Measurements from ENCODE around the gene RNU2-1.

Gene RNU2-1

DNA sequence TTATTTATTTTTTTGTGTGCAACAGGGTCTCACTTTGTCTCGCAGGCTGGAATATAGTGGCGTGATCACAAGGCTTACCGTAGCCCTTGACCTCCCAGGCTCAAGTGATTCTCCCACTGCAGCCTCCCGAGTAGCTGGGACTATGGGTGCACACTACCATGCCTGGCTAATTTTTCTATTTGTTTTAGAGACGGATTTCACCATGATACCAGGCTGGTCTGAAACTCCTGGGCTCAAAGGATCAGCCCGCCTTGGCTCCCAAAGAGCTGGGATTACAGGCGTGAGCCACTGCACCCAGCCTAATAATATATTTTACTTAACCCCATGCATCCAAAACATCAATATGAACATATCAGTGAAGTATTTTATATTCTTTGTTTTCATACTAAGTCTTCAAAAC is 7.4 kb downstream of the RNU2-1 start:
- no peaks in the 10 kb centered on the region for H3K36me3 ChIP-seq (ENCODE audit: insufficient read depth, low read depth, low read length)
- no peaks in the 10 kb centered on the region for H3K9me3 ChIP-seq (ENCODE audit: insufficient read depth, low read depth, low read length)
- H3K27me3 ChIP-seq (ENCODE audit: insufficient read depth, low read length): no peaks in the 10 kb centered on the region
- H3K4me1 ChIP-seq (ENCODE audit: insufficient read depth, low read length): no peaks in the 10 kb centered on the region
- no peak overlapping the region for H3K4me3 ChIP-seq (ENCODE audit: low read length)
- H3K9ac ChIP-seq (ENCODE audit: low read depth, low read length): no peak overlapping the region
- no peak overlapping the region for H3K27ac ChIP-seq (ENCODE audit: low read length)

GRCh38 chr17:43224146-43224705 is 9.6 kb downstream of the RNU2-1 start:
- Histone ChIP-seq H3K9me3 (ENCODE audit: insufficient read depth, low read depth, low read length) (no peaks in the 10 kb centered on the region), H3K27ac (ENCODE audit: low read length) (no peak overlapping the region), H3K9ac (ENCODE audit: low read depth, low read length) (no peak overlapping the region), H3K27me3 (ENCODE audit: insufficient read depth, low read length) (no peaks in the 10 kb centered on the region), H3K4me3 (ENCODE audit: low read length) (no peak overlapping the region), H3K36me3 (ENCODE audit: insufficient read depth, low read depth, low read length) (no peaks in the 10 kb centered on the region), H3K4me1 (ENCODE audit: insufficient read depth, low read length) (no peaks in the 10 kb centered on the region)

DNA sequence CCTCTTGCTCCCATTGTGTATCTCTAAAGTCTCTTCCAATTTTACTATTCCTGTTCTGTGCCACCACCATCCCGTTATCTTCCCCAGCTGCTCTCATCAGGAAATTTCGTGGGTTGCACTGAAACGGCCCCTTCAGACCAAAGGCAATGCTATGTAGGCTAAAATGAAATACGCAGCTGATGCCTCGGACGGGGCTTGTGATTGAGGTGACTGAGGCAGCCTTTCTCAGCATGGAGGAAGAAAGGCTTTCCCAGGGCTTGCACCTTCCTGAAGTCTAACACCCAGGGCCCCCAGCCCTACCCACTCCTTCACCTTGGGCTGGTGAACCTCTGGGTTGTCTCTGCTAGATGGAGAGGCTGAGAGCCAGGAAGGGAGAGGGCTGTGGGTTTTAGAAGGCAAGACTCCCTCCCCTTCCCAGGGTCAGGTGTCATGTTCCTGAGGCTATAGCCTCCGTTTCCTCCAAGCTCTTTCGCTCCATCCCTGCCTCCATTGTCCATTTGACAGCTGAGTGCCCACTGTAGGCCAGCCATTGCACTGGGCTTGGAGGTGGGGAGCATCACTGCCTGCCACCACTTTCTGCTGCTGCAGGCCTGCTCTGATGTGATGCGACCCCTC is 13.2 kb downstream of the RNU2-1 start:
- H3K4me1 ChIP-seq (ENCODE audit: insufficient read depth, low read length): no peaks in the 10 kb centered on the region
- no peak overlapping the region for H3K9ac ChIP-seq (ENCODE audit: low read depth, low read length)
- H3K27ac ChIP-seq (ENCODE audit: low read length): no peak overlapping the region
- no peak overlapping the region for H3K4me3 ChIP-seq (ENCODE audit: low read length)
- no peaks in the 10 kb centered on the region; the same call in 1 of the 2 replicates for H3K36me3 ChIP-seq (ENCODE audit: insufficient read depth, low read depth, low read length)
- H3K9me3 ChIP-seq (ENCODE audit: insufficient read depth, low read depth, low read length): no peaks in the 10 kb centered on the region
- H3K27me3 ChIP-seq (ENCODE audit: insufficient read depth, low read length): no peaks in the 10 kb centered on the region

GRCh38 chr17:43219746-43220380 is 13.9 kb downstream of the RNU2-1 start:
- no peak overlapping the region for H3K27ac ChIP-seq (ENCODE audit: low read length)
- no peak overlapping the region for H3K4me3 ChIP-seq (ENCODE audit: low read length)
- H3K9me3 ChIP-seq (ENCODE audit: insufficient read depth, low read depth, low read length): no peaks in the 10 kb centered on the region
- no peaks in the 10 kb centered on the region; the same call in 1 of the 2 replicates for H3K36me3 ChIP-seq (ENCODE audit: insufficient read depth, low read depth, low read length)
- H3K9ac ChIP-seq (ENCODE audit: low read depth, low read length): no peak overlapping the region
- H3K4me1 ChIP-seq (ENCODE audit: insufficient read depth, low read length): no peaks in the 10 kb centered on the region
- no peaks in the 10 kb centered on the region for H3K27me3 ChIP-seq (ENCODE audit: insufficient read depth, low read length)

DNA sequence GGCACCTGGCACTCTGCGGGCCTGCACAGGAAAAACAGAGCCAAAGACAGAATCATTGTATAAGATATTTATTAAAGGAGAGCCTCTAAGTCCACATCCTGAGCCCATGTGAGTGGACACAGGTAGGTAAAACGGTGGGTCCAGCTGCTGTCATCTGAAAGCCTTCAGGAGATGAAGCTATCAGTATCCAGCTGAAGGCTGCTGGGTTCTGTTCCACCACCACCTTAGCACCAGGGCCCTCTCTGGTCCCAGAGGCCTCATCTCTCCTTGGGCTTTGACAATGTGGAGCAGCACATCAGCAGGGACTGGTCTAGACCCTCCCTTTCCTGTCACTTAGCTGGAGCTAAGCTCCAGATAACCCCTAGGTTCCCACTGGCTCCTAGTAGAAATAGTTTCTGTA is 14.8 kb downstream of the RNU2-1 start:
- Histone ChIP-seq H3K36me3 (ENCODE audit: insufficient read depth, low read depth, low read length) (no peaks in the 10 kb centered on the region; the same call in 1 of the 2 replicates), H3K4me3 (ENCODE audit: low read length) (no peak overlapping the region), H3K9me3 (ENCODE audit: insufficient read depth, low read depth, low read length) (no peaks in the 10 kb centered on the region), H3K4me1 (ENCODE audit: insufficient read depth, low read length) (no peaks in the 10 kb centered on the region), H3K9ac (ENCODE audit: low read depth, low read length) (no peak overlapping the region), H3K27me3 (ENCODE audit: insufficient read depth, low read length) (no peaks in the 10 kb centered on the region), H3K27ac (ENCODE audit: low read length) (no peak overlapping the region)

DNA sequence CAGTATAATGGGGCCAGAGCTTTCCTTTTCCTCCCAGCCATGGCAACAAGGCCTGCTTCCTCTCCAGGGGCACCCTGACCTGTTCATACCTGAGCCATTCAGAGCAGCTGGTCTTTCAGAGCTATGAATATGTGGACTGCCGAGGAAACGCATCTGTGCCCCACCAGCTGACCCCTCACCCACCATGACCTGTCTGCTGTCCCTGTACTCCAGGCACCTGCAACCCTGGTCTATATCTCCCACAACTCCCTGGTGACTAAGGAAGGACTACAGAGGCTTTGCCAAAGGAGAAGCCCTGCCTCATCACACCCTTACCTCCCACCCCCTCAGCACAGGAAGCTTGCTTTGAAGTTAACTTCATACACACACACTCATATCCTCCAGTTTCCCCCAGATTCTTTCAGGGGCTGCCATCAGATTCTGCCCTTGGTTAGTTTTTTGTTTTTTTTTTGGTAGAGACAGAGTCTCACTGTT is 16.1 kb downstream of the RNU2-1 start:
- Histone ChIP-seq H3K9ac (ENCODE audit: low read depth, low read length) (no peak overlapping the region), H3K27me3 (ENCODE audit: insufficient read depth, low read length) (no peaks in the 10 kb centered on the region), H3K4me1 (ENCODE audit: insufficient read depth, low read length) (no peaks in the 10 kb centered on the region), H3K4me3 (ENCODE audit: low read length) (no peak overlapping the region), H3K36me3 (ENCODE audit: insufficient read depth, low read depth, low read length) (no peaks in the 10 kb centered on the region; the same call in 1 of the 2 replicates), H3K9me3 (ENCODE audit: insufficient read depth, low read depth, low read length) (no peaks in the 10 kb centered on the region), H3K27ac (ENCODE audit: low read length) (no peak overlapping the region)

DNA sequence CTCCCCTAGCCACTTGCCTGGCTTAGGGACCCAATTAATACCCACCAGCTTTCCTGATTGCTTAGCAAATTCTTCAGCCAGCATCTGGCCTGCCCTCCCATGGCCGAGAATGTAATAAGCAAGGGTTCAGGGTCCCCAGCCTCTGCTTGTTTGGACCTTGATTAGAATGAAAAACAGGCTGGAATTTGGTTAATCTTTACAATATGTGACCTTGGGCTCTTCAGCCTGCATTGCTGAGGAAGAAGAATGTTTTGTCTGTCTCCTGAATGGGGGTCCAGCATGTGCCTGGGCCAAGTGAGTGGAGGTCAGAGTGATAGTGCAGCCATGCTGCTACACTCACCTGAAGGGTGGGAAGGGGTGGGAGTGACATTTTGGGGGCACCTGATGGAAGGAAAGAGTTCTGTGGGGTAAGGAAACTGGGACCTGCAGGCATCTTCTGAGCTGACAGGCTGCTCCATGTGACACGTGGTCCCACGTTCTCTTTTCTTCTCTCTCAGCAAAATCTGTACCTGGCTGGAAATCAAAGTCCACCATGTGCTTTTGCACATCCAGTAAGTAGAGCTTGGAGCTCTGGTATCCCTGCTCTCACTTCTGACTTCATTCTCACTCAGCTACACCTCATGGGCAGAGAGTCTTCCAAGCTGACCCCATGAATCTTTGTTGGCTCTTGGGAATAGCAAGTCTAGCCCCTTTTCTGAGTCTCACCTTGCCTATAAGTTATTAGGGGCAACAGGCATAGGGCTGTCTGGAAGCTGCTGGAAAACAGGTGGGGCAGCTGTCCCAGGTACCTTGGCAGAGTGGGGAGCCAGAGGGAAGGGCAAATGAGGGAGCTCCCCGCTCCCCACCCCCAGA is 16.8 kb downstream of the RNU2-1 start:
- Histone ChIP-seq H3K4me1 (ENCODE audit: insufficient read depth, low read length) (no peaks in the 10 kb centered on the region), H3K9ac (ENCODE audit: low read depth, low read length) (no peak overlapping the region), H3K9me3 (ENCODE audit: insufficient read depth, low read depth, low read length) (no peaks in the 10 kb centered on the region), H3K36me3 (ENCODE audit: insufficient read depth, low read depth, low read length) (no peaks in the 10 kb centered on the region; the same call in 1 of the 2 replicates), H3K27me3 (ENCODE audit: insufficient read depth, low read length) (no peaks in the 10 kb centered on the region), H3K4me3 (ENCODE audit: low read length) (no peak overlapping the region), H3K27ac (ENCODE audit: low read length) (no peak overlapping the region)

DNA sequence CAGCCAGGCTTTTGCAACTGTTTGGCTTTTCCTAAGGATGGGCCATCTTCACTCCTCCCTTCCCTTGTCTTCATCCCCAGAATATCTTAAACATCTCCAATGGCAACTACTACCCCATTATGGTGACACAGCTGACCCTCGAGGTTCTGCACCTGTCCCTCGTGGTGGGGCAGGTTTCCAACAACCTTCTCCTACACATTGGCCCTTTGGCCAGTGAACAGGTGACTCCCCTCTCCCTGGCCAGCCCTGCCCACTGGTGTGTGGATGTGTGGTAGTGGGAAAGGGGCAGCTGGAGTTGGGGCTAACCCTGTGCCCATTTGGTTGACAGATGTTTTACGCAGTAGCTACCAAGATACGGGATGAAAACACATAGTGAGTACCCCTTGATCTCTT is 17.4 kb downstream of the RNU2-1 start:
- H3K4me1 ChIP-seq (ENCODE audit: insufficient read depth, low read length): no peaks in the 10 kb centered on the region
- H3K9me3 ChIP-seq (ENCODE audit: insufficient read depth, low read depth, low read length): no peaks in the 10 kb centered on the region
- H3K27me3 ChIP-seq (ENCODE audit: insufficient read depth, low read length): no peaks in the 10 kb centered on the region
- H3K4me3 ChIP-seq (ENCODE audit: low read length): no peak overlapping the region
- no peak overlapping the region for H3K9ac ChIP-seq (ENCODE audit: low read depth, low read length)
- H3K27ac ChIP-seq (ENCODE audit: low read length): no peak overlapping the region
- H3K36me3 ChIP-seq (ENCODE audit: insufficient read depth, low read depth, low read length): no peaks in the 10 kb centered on the region; the same call in 1 of the 2 replicates

- Histone ChIP-seq H3K9ac (ENCODE audit: low read depth, low read length) (no peak overlapping the region), H3K36me3 (ENCODE audit: insufficient read depth, low read depth, low read length) (no peaks in the 10 kb centered on the region; the same call in 1 of the 2 replicates), H3K27me3 (ENCODE audit: insufficient read depth, low read length) (no peaks in the 10 kb centered on the region), H3K4me3 (ENCODE audit: low read length) (no peak overlapping the region), H3K4me1 (ENCODE audit: insufficient read depth, low read length) (no peaks in the 10 kb centered on the region), H3K27ac (ENCODE audit: low read length) (no peak overlapping the region), H3K9me3 (ENCODE audit: insufficient read depth, low read depth, low read length) (no peaks in the 10 kb centered on the region)
These were observed 18.4 kb downstream of the RNU2-1 start for GRCh38 chr17:43215341-43215740.

DNA sequence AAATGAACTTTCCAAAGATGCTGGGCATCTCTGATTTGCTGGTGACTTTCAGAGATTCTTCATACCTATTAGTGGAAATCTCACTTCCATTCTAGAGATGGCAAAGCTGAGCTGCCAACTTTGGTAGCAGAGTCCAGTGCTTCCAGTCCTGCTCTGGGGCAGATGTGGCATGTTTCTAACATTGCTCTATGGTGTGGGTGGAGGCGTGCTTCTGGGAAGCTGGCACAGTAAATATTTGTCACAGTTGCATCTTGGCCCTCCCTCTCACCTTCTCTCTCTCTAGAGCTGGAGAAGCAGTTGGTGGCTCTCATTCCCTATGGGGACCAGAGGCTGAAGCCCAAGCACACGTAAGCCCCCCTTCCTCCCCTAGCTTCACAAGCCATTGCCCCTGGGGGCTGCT is 20.2 kb downstream of the RNU2-1 start:
- Histone ChIP-seq H3K4me1 (ENCODE audit: insufficient read depth, low read length) (no peaks in the 10 kb centered on the region), H3K27ac (ENCODE audit: low read length) (no peak overlapping the region), H3K9ac (ENCODE audit: low read depth, low read length) (no peak overlapping the region), H3K27me3 (ENCODE audit: insufficient read depth, low read length) (no peaks in the 10 kb centered on the region), H3K36me3 (ENCODE audit: insufficient read depth, low read depth, low read length) (peaks cover 4% of the 10 kb centered on the region; the same call in 1 of the 2 replicates), H3K9me3 (ENCODE audit: insufficient read depth, low read depth, low read length) (no peaks in the 10 kb centered on the region), H3K4me3 (ENCODE audit: low read length) (no peak overlapping the region)

GRCh38 chr17:43212641-43213490 is 20.9 kb downstream of the RNU2-1 start:
- Histone ChIP-seq H3K27ac (ENCODE audit: low read length) (no peak overlapping the region), H3K27me3 (ENCODE audit: insufficient read depth, low read length) (no peaks in the 10 kb centered on the region), H3K4me3 (ENCODE audit: low read length) (peak overlapping the region; percentile 89), H3K36me3 (ENCODE audit: insufficient read depth, low read depth, low read length) (peaks cover 4% of the 10 kb centered on the region; the same call in 1 of the 2 replicates), H3K4me1 (ENCODE audit: insufficient read depth, low read length) (no peaks in the 10 kb centered on the region), H3K9me3 (ENCODE audit: insufficient read depth, low read depth, low read length) (no peaks in the 10 kb centered on the region), H3K9ac (ENCODE audit: low read depth, low read length) (peak overlapping the region; percentile 84; the same call in 1 of the 2 replicates)
